ENCODE measurements around the gene CTNND2.

CTNND2 gene

DNA sequence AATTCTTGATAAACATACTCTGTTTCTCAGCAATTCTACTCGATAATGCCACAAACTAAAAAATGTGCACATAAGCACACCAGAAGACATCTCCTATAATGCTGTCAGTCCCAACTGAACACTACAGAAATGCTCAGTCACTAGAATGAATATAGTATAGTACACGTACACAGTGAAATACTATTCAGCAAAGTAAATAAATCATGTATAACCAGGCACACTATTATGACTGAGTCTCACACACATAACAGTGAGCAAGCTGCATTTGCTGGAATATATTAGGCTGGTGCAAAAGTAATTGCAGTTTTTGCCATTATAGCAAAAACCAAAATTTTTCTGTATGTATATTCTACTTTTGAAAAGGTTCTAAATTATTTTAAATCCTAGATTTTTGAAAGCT is 310.2 kb downstream of the CTNND2 start:
- DNase-seq (ENCODE audit: low read depth) = no peak

DNA sequence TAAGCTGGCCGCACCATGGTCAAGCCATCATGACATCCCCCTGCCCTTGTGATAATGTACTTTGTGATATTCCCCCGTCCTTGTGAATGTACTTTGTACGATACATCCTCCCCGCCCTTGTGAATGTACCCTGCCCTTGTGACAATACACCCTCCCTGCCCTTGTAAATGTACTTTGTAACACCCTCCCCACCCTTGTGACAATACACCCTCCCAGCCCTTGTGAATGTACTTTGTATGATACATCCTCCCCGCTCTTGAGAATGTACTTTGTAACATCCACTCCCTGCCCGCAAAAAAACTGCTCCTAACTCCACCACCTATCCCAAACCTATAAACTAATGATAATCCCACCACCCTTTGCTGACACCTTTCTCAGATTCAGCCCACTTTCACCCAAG is 313.8 kb downstream of the CTNND2 start:
- no peak for DNase-seq (ENCODE audit: low read depth)

DNA sequence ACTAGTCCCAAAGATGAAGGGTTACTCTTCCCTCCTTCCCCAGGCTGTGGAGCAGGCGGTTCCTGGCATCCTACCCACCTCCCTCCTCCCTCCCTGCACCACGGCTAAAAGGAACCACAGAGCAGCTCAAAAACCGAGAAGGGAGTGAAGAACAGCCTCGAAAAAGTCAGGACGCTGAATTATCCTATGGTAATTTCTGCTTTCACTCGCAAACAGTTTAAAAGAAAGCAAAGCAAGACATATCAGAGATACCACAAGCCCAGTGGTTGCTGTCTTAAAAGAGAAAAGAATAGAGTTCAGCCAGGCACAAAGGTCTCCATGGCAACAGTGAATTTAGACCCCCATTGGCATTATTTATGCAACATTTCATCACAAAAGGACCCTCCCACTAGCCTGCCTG is 315.4 kb downstream of the CTNND2 start:
- no peak for DNase-seq (ENCODE audit: low read depth)

DNA sequence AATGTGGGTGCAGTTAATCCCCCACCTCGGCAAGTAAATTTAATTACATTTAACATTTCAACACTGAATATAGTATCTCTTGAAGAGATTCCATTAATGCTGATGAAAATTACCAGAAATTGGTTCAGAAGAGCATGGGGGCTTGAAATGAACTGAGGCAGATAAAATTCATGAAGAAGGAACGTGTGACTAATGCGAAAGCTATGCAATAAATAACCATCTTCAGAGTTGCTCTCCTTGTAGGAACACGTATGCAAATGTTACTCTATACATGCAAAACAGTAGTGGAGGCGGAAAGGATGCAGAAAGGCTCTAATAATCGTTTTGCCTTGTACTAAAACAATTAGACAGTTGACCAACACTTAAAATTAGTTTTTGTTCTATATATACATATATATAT is 320.2 kb downstream of the CTNND2 start:
- DNase-seq (ENCODE audit: low read depth) = no peak

DNA sequence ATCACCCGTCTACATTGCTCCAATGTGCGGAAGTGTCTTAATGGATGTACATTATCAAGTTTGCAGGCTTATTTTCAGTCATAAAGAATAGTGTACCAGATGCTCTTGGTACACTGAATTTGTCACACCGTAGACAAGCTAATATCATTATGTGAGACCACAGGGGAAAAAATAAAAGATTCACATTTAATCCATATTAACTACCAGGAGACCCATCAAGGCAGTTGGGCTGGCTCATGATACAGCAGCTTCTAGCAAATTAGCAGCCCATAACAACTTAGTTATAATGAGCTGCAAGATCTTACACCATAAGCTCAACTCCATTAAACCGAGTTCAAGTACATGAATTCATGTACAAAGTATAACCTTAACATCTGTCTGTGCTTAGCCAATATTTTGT is 324.9 kb downstream of the CTNND2 start:
- no peak for DNase-seq (ENCODE audit: low read depth)

DNA sequence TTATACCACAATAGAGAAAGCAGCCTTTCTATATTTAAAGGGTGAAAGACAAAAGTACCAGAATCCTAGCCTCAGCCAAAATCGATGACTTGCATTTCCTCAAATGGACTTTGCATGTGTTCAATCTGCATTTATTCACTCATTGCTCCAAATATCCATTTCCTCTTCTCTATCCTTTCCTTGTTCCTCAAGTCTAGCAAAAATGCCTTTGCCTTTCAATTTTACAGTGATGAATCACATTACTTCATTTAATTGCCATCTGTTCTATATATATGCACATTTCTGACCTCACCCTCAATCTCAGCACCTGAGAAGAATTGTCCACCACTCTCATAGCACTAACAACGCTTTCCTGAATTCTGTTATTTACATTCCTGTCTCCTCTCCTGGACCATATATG is 329.5 kb downstream of the CTNND2 start:
- DNase-seq (ENCODE audit: low read depth) = no peak

DNA sequence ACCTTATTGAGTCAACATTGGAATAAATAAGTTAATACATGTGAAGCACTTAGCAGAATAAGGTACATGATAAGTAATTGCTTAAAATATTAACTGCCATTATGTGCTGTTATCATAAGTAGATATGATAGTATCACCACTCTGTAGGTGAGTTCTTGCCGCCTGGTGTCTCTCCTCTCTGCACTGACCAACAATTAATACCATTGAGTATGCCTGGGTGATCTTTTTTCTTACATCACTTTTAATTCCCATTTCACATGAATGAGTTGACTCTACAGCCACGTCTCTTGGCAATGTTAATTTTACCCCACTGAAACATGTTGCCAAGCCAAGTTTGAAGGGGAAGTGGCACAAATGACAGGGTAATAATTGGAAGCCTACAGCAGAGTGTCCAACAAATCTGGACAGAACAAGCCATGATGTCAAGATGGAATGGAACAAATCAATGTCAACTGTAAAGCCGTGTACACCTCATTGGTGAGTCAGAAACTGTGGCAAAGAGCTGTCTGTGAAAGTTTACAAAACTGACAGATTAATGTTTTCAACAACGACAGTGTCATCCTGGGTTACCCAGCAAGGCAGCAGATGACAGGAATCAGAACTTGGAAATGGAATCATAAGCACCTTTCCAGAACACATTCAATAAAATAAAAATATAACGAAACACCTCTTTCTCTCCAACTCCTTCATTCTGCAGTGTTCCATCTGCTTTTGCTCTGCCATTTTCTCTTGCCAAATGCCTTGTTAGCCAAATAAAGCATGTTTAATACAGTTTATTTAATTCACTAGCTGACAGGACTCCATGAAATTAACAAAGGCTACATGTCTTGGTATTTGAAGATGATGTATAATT is 330.9 kb downstream of the CTNND2 start:
- DNase-seq (ENCODE audit: low read depth) = no peak

DNA sequence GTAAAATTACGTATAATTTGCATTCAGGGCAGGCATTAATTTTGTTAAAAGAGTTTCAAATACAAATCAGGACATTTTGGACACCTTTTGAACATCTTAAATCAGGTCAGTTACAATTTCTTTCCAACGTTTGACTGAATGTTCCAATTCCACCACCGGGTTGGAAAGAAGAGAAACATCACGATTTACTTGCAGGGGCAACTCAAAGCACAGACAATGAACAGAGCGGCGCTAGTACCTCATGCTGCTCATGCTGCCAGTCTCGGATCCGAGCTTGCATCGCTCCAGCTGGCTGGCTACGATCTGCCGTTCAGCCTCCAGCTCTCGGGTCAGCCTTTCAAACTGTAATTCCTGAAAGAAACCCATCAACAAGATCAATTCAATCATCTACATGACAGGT is 339.5 kb downstream of the CTNND2 start:
- no peak for DNase-seq (ENCODE audit: low read depth)

DNA sequence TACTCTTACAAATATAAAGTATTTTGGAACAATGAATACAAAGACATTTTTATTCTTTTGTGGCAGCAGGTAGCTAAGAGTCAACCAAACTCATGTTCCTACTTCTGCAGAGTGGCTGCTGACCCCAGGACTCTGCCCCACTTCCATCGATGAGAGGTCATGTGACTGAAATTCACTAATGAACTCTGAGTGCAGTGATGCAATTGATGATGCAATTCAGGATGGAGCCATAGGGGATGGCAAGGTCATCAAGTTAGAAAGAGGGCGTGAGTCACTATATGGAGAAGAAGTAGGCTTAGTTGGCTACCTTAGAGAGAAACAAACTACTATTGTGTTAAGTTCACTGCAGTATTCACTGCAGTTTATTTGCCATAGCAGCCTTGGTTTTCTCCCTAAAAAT is 340.4 kb downstream of the CTNND2 start:
- DNase-seq (ENCODE audit: low read depth) = no peak

DNA sequence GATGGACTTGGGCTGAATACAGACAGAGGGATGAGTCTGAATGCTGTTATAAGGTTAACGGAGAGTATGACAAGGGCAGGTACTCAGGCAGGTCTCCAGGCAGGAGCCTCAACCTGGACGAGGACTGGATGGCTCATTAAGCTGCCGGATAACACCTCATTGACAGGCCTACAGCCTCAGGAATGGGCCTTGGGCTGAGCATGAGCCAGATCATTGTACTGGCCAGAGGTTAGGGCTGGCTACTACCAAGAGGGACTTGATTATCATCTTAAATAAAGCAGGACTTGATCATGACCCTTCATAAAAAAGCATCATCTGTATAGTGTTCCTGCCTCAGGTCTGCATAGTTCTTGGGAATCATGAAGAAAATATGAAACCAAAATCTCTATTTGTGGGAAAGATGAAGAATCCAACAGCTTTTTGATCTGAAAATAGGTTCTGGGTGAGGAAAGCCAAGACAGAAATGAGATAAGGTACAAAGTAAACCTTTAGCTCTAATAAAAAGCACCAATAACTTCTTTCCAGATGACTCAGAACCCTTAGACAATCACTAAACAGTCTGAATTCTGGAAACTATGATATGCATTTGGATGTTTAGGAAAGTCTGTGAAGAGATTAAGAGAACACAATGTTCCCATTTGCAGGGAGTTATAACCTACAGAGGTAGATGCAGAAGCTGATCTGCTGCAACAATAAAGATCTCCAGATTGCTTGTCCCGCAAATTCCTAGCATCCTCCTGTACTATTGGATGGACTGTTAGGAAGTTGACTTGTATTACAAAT is 343.1 kb downstream of the CTNND2 start:
- DNase-seq (ENCODE audit: low read depth) = no peak

DNA sequence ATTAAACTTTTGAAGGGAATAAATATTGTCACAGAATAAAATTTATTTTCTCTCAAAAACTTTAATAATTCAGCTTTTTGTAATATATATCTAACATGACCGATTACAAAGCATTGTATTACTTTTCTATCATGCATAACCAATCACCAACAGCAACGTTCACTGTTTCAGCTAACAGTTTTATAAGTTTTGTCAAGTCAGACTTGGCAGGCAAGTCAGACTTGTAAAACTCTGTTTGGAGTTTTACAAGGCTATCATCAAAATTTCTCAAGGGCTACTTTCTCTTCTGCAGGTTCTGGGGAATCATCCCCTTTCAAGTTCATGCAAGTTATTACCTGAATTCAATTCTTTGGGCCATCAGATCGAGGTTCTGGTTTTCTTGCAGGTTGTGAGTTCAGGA is 347.2 kb downstream of the CTNND2 start:
- DNase-seq (ENCODE audit: low read depth) = no peak

DNA sequence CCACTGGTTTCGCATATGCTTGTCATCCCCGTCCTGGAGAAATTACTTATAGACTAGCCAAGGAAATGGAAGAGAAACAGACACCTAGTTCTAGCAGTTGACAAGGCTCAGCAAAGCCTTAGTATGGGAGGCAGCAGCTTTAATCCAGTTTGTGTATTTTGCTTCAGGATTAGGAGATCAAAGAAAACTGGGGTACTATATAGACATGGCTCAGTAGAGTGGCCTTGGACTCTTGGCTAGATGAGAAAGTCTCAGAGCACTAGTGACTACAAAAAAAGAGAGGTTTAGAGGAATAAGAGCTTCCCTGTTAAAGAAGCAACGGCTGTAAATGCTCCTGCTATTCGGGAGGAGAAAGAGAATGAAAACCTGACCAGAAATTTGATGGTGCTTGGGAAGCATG is 349.1 kb downstream of the CTNND2 start:
- no peak for DNase-seq (ENCODE audit: low read depth)

DNA sequence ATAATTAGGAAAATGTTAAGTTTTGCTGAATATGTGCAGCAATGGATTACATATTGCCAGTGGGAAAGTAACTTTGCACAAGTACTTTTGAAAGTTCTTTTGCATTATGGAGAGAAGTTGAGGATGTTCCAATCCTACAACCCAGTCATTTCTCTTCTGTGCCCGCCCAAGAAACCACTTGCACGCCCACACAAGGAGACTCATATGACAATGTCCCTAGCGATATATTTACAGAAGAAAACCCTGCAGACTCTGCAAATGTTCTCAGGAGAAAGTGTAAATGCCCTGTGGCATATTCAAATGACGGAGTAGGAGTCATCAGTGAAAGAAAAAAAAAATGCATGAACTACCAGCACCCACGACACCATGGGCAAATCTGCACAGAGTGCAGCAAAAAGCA is 356.5 kb downstream of the CTNND2 start:
- no peak for DNase-seq (ENCODE audit: low read depth)

DNA sequence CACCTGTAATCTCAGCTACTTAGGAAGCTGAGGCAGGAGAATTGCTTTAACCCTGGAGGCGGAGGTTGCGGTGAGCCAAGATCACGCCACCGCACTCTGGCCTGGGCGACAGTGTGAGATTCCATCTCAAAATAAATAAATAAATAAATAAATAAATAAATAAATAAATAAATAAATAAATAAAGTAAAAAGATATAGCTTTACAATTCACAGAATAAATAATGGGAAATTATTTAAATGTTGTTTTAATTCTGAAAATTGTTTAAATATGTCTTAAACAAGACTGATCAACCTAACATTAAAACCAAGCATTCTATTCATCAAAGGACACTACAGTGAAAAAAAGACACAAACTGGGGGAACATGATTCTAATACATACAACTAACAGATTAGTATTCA is 357.1 kb downstream of the CTNND2 start:
- no peak for DNase-seq (ENCODE audit: low read depth)

DNA sequence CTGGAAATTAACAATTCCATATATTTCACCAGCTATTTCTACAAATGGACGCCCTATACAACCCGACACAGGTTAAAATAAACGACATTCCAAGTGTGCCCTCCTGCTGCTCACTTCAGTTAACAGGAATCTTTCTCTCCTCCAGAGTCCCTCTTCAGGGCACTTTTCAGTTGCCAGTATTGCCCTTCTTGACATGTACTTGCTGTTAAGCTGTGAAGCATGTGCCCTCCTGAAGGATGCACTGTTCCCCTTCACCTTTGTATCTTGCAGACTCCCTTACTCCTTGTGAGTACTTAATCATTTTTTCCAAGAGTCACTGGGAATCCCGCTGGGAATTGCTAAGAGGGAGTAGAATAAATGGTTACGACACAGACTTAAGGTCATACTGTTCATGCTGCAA is 364.1 kb downstream of the CTNND2 start:
- no peak for DNase-seq (ENCODE audit: low read depth)

DNA sequence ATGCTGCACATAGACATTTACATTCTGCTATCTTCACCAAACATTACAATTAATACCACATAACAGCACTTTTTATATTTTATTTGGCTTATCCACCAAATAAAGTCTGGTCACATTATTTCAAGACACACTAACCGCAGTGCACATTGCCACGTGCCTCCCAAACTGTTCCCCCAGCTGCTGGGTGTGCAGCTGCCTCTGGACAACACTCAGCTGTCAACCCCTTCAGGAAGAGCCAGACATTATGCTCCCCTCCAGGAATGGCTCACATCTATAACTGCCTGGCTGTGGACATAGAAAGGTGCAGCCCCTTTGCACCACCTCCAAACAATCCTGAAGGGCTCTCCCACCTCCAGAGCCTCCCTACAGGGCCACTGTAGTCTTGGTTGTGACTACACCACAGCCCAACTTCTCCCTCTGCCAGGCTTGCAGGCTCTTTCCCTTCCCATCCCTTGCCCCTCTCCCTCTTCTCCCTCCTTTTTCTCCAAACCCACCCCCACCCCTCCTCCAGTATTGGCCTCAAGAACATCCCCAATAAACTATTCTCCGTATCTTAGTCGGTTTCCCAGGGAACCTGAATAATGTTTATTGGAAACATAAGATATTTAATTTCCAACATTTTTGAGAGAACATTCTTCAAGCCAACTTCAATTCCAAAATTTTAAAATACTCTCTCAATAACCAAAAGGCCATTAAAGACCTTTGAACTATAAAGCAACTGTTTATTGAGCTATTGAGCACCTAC is 372.3 kb downstream of the CTNND2 start:
- DNase-seq (ENCODE audit: low read depth) = no peak

DNA sequence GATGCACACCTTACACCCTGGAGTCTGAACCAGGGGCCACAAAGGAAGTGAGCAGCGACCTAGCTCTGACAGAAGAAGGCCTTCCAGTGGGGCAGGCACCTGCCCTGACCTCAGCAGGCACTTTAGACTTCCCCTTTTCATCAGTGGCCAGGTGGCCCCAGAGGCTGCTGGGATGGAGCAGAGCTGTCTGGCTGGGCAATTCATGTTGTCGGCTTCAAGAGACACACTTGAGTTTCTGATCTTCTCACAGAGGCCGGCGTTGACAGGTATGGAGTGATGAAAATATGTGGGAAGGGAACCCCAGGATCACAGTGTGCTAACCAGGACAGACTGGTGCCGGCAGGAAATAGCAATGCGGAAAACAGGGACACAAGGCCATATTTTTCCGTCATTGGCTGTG is 375.5 kb downstream of the CTNND2 start:
- no peak for DNase-seq (ENCODE audit: low read depth)

DNA sequence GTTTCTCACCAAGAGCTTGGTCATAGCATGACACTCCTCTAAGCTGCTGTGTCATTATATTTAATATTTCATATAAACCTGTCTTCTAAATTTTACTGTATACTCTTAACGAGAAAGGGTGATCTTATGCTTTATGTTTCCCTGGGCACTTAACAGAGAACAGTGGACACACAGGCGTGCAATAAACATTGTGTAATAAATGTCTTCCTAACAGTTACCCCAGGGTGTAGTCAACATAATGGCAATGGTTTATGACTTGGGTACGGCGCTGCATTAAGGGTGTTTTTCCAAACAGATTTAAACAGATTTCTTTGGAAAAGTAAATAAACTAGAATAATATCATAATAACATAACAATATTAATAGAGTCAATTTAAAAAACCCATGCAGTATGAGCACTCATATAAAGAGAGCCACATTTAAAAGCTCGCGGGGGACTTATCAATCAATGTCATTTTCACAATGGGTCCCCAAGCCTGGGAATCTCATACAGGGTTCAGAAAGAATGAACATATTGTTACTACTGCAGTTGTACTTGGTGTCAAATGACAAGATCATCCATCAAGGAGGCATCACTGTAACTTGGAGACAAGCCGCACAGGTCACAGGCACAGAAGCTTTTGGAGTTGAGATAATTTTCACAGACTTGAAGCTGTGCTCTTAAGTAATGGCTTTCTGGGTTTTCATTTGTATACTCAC is 376.4 kb downstream of the CTNND2 start:
- no peak for DNase-seq (ENCODE audit: low read depth)

DNA sequence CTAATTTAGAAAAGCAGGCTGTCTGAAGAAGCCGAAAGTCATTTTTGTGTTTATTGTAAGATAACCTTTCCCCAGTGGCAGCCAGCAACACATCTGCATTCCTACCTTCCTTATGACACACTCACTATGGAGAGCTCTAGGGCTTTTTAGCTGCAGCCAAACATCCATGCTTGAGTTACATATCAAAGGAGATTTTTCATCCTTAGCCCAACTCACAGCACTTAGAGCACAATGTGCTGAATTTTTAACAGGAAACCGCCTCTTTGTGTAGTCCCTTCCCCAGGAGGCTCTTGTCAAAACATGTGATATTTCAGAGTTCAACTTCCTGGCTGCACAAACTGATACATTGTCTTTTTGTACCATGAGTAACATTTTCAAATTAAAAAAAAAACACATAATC is 379.2 kb downstream of the CTNND2 start:
- DNase-seq (ENCODE audit: low read depth) = no peak

DNA sequence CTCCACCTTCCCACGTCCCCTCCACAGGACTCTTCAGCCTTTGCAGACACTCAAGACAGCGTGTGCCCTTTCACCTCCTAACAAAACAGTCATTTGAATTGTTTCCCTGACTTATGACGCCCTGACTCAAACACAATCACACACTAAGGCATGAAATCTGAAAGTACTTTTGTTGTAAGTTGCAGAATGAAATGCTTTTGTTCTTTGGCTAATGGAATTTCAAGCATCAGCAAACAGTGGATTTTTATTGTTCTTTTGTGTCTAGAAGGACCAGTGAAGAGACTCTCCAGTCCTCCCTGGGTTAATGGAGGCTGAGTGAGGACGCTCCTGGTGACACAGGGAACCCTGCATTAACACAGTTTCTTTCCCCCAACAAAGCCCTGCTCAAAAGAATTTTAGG is 380.1 kb downstream of the CTNND2 start:
- no peak for DNase-seq (ENCODE audit: low read depth)

DNA sequence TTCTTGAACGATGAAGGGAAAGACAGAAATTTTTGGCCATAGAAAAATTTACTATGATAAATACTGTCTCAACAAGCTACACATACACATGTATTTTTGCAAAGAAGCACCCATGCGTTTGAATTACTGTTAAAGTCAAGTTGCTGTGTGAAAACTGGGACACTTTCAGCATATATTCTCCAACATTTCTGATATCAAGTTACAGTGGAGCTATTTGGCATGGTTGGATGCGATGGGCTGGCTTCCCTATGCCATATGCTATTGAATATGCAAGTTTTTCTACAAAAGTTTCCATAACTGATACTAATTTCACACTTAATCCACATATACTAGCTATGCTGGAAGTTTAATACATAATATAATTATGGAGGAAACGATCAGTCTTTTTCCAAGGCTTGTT is 381.4 kb downstream of the CTNND2 start:
- DNase-seq (ENCODE audit: low read depth) = no peak

DNA sequence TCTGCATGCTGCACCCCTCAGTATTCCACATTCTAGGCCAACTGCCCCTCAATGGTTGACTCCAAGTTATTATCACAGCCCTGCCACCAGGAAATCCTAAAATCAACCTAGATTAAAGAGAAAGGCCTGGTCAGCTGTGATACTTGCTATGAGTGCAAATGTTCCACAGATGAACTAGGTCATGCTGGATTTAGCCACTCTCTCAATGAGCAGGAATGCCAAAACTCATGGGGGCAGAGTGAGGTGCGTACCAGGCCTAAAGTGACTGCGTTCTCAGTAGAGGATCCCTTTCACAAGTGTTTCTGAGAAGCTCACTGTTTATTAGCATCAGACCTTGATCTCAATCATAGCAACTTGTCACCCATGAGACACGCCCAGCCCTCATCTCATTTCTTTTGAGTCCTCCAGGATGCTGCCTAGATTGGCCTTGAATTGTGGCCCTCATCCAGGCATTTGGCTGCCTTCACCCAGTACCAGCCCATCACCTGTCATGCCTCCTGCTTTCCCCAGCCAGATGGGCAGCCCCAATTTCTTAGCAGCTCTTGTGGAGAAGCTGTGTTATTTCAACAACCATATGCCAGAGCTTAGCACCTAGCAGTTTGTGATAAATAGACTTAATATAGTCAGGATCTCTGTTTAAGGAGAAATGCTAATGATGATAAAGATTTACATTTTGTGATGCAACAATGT is 383.9 kb downstream of the CTNND2 start:
- DNase-seq (ENCODE audit: low read depth) = no peak
